Measurements from ENCODE around the gene TBPL1. TPM values are rescaled to one million over a fixed set of nuclear protein-coding genes. Genes with fewer than 3 reads are reported as not detected.
A peak's percentile ranks its signal among the peaks of the same experiment; 100 is the strongest.

Gene TBPL1
- total and polyA plus RNA-seq, 2 of the 13 experiments (the other 11 are each of a cell fraction or from before 2014, with no cell fraction given): 25.3 to 39.3 TPM

DNA sequence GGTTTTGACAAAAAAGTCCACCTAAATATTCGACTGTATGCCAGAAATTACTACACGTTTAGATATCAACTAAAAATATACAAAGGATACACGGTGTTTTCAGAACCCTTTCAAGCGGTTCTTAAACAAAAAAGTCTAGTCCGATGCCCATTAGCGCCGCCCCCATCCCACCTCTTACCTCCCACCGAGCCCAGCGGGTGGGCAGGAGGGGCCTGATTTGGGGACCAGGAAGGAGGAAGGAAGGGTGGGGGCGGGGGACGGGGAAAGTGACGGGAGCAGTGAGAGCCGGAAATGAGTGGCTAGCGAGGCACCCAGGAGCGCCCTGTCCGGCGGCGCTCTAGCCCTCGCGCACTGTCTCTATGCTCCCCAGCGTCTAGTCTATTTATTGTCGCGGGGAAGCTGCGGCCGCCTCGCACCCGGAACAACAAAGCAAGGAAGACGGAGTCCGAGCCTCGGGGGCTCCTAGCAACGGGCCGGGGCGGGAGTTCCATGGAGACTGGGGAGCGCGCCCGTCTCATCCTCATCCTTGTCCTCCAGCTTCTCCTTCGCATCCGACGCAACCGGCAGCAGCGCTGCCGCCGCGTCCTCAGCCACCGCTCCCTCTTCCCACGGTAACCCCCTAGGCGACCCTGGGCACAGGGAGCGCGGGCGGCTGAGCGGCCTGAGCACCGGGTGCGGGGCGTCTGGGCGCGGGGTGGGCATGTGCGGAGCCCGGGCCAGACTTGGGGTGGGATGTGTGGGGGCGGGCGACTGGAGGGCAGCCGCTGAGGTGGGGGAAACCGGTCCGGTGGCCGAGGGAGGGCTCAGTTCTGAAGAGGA, at the start of gene TBPL1 (continued):
- TF ChIP-seq NFAT5 (CRISPR knock-in tag; IDR thresholded peaks at IDR 0.05) (peak; percentile 58; the same call in 1 of the 2 replicates), ZNF781 (CRISPR knock-in tag; IDR thresholded peaks at IDR 0.05; ENCODE audit: borderline replicate concordance, not compliant biosample characterization) (no peak), ISX (CRISPR knock-in tag; conservative IDR thresholded peaks at IDR 0.05) (no peak), CCDC6 (CRISPR knock-in tag; IDR thresholded peaks at IDR 0.05) (peak; percentile 91), HBP1 (CRISPR knock-in tag; IDR thresholded peaks at IDR 0.05; ENCODE audit: low read depth) (peak; percentile 69; the same call in 1 of the 2 replicates), SPEN (CRISPR knock-in tag; IDR thresholded peaks at IDR 0.05; ENCODE audit: low read depth) (peak; percentile 97), ATRX (CRISPR knock-in tag; IDR thresholded peaks at IDR 0.05; ENCODE audit: borderline replicate concordance) (no peak), ZSCAN30 (CRISPR knock-in tag; IDR thresholded peaks at IDR 0.05) (peak; percentile 92; the same call in 1 of the 2 replicates), TCF7 (IDR thresholded peaks at IDR 0.05; ENCODE audit: low read depth) (no peak), EZH2 (conservative IDR thresholded peaks at IDR 0.05; ENCODE audit: low read depth, low read length) (no peak)
- TF ChIP-seq, protein P1, sequence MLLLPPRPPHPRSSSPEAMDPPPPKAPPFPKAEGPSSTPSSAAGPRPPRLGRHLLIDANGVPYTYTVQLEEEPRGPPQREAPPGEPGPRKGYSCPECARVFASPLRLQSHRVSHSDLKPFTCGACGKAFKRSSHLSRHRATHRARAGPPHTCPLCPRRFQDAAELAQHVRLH (CRISPR knock-in tag; IDR thresholded peaks at IDR 0.05; ENCODE audit: borderline replicate concordance, low read depth): peak; percentile 85; the same call in 1 of the 2 replicates
- TF ChIP-seq, protein P2, sequence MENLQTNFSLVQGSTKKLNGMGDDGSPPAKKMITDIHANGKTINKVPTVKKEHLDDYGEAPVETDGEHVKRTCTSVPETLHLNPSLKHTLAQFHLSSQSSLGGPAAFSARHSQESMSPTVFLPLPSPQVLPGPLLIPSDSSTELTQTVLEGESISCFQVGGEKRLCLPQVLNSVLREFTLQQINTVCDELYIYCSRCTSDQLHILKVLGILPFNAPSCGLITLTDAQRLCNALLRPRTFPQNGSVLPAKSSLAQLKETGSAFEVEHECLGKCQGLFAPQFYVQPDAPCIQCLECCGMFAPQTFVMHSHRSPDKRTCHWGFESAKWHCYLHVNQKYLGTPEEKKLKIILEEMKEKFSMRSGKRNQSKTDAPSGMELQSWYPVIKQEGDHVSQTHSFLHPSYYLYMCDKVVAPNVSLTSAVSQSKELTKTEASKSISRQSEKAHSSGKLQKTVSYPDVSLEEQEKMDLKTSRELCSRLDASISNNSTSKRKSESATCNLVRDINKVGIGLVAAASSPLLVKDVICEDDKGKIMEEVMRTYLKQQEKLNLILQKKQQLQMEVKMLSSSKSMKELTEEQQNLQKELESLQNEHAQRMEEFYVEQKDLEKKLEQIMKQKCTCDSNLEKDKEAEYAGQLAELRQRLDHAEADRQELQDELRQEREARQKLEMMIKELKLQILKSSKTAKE (CRISPR knock-in tag; IDR thresholded peaks at IDR 0.05; ENCODE audit: borderline replicate concordance): no peak
- TF ChIP-seq, protein P3, sequence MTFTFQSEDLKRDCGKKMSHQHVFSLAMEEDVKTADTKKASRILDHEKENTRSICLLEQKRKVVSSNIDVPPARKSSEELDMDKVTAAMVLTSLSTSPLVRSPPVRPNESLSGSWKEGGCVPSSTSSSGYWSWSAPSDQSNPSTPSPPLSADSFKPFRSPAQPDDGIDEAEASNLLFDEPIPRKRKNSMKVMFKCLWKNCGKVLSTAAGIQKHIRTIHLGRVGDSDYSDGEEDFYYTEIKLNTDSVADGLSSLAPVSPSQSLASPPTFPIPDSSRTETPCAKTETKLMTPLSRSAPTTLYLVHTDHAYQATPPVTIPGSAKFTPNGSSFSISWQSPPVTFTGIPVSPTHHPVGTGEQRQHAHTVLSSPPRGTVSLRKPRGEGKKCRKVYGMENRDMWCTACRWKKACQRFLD (CRISPR knock-in tag; IDR thresholded peaks at IDR 0.05; ENCODE audit: borderline replicate concordance): no peak
- TF ChIP-seq, protein P4, sequence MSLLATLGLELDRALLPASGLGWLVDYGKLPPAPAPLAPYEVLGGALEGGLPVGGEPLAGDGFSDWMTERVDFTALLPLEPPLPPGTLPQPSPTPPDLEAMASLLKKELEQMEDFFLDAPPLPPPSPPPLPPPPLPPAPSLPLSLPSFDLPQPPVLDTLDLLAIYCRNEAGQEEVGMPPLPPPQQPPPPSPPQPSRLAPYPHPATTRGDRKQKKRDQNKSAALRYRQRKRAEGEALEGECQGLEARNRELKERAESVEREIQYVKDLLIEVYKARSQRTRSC (CRISPR knock-in tag; IDR thresholded peaks at IDR 0.05; ENCODE audit: low read depth): no peak
